Measurements from ENCODE around the gene CDKN1B. TPM values are rescaled to one million over a fixed set of nuclear protein-coding genes. Genes with fewer than 3 reads are reported as not detected.

The CDKN1B gene
- total RNA-seq, 1 experiment from 2014 or later = 27.7 TPM

DNA sequence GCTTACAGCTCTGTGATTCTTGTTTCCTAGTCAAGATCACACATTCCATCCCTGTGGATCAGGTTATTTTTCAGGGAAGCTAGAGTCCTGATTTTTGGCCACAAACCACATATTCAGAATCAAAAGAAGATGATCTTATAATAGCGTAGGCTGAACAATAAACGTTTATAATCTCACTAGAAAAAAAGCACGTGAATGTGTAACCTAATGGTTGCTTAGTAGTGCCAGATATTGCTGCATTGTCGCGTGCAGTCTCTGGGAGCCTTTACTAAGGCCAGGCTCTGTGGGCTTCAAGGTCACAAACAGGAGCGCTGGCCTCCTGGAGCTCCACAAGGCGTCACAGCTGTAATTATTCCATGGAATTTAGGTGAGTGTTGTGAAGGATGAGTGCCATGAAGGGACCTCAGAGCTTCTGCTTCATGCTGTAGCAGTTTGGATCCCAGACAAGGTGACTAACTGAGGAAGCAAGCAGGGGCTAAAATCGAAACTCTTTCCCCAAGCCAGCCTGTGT, 17.4 kb downstream of the CDKN1B start:
- H3K4me1 Mint-ChIP-seq = peaks cover 21 to 22% of the 10 kb centered on the region in 2 experiments
- no peak for TF ChIP-seq CTCF (conservative IDR thresholded peaks at IDR 0.05)
- H3K23ac ChIP-seq (ENCODE audit: insufficient read length, low read depth, low read length) = no peak overlapping the region
- H3K79me1 ChIP-seq (ENCODE audit: insufficient read depth, low read depth, low read length, poor library complexity, severe bottlenecking) = no peaks in the 10 kb centered on the region
- no peak overlapping the region for H2BK5ac ChIP-seq (ENCODE audit: insufficient read length, low read length)
- H3K14ac ChIP-seq (ENCODE audit: insufficient read depth, low read length) = no peak overlapping the region
- H3K4me1 ChIP-seq (ENCODE audit: insufficient read depth, low read length) = no peaks in the 10 kb centered on the region
- no peak overlapping the region for H3T11ph ChIP-seq (ENCODE audit: low read length)
- WGBS (ENCODE audit: extremely low coverage, insufficient read length, low lambda C conversion rate) = no CpG with 5 or more reads among the region's 8 CpGs
- H3K79me2 ChIP-seq (ENCODE audit: insufficient read depth, low read length) = no peaks in the 10 kb centered on the region
- H2BK12ac ChIP-seq (ENCODE audit: insufficient read length, low read depth, low read length) = no peak overlapping the region
- DNase-seq = no peak
- H3K9ac ChIP-seq (ENCODE audit: extremely low read depth, insufficient read length, low read length) = no peak overlapping the region
- no peak overlapping the region for H3K4me3 Mint-ChIP-seq
- no peak overlapping the region for H3K4ac ChIP-seq (ENCODE audit: low read depth, low read length)
- no peak overlapping the region for H2AK5ac ChIP-seq (ENCODE audit: insufficient read length, low read length)
- no peak overlapping the region for H3K18ac ChIP-seq (ENCODE audit: insufficient read length, low read depth, low read length)
- no peaks in the 10 kb centered on the region for H3K23me2 ChIP-seq (ENCODE audit: insufficient read length, low read depth, low read length, poor library complexity, severe bottlenecking)
- no peak overlapping the region for H4K91ac ChIP-seq (ENCODE audit: insufficient read length, low read depth, low read length)
- H3K27me3 Mint-ChIP-seq (ENCODE audit: low read depth) = no peaks in the 10 kb centered on the region
- no peak overlapping the region for H3K4me2 ChIP-seq (ENCODE audit: insufficient read depth, insufficient read length, low read length)
- H2BK20ac ChIP-seq (ENCODE audit: low read depth, low read length, poor library complexity, severe bottlenecking) = no peak overlapping the region
- H3K9me3 ChIP-seq (ENCODE audit: control insufficient read depth, low read depth, low read length) = no peaks in the 10 kb centered on the region
- peaks cover 0 to 2% (median 0%) of the 10 kb centered on the region in 3 experiments; a peak in 2 of 7 replicates for H3K36me3 Mint-ChIP-seq (ENCODE audit: insufficient read depth in 1 of 3, low read depth in 3 of 3)
- H2AFZ ChIP-seq (ENCODE audit: low read length) = no peak overlapping the region
- no peak overlapping the region for H3K56ac ChIP-seq (ENCODE audit: insufficient read length, low read depth, low read length)
- no peaks in the 10 kb centered on the region for H4K20me1 ChIP-seq (ENCODE audit: control insufficient read depth, insufficient read depth, insufficient read length)
- no peak overlapping the region for H4K5ac ChIP-seq (ENCODE audit: insufficient read length, low read depth, low read length)
- H3K27ac ChIP-seq (ENCODE audit: insufficient read length, low read depth, low read length) = no peak overlapping the region
- H4K8ac ChIP-seq (replicated peaks; ENCODE audit: insufficient read length, low read depth, low read length) = no peak overlapping the region
- no peaks in the 10 kb centered on the region for H3K9me3 Mint-ChIP-seq
- no peak overlapping the region for H2BK15ac ChIP-seq (ENCODE audit: low read depth, low read length)
- H3K27me3 ChIP-seq (ENCODE audit: insufficient read depth, low read length) = no peaks in the 10 kb centered on the region
- peak overlapping the region in 1 of 3 experiments; percentile 28; a peak in 1 of 7 replicates for H3K27ac Mint-ChIP-seq
- H2BK120ac ChIP-seq (ENCODE audit: low read depth, low read length, poor library complexity, severe bottlenecking) = no peak overlapping the region

Measured in H9 (cell line).